SK-N-SH (cell line): Measurements from ENCODE around the gene AATF. TPM values are rescaled to one million over a fixed set of nuclear protein-coding genes. Genes with fewer than 3 reads are reported as not detected.

Experiments used
- CTCF ChIA-PET: fragments of 300-600, 350-600 bp; formaldehyde crosslinking; extraction: SDS; loops from one replicate; lab custom pipeline; 2021; lab: Yijun Ruan, JAX
- POLR2A ChIA-PET: fragments of 350-600 bp; sonication (Branson Sonifier 250); formaldehyde crosslinking; extraction: SDS; loops from one replicate; lab custom pipeline; 2020; ENCODE audit warnings: antibody characterized with exemption, inconsistent platforms; lab: Yijun Ruan, JAX
- DNase-seq: peaks from one replicate; pipeline ENCODE4 v3.0.0; 2012
- H2AFZ ChIP-seq: fragments of 200-600 bp; sonication (generic); 2 replicates; pipeline ENCODE4 v1.8.1; 2016; ENCODE audit warnings: antibody characterized with exemption, mild to moderate bottlenecking, low read depth
- H3F3A ChIP-seq: fragments of 200-600 bp; sonication (generic); replicated peaks from 2 replicates; pipeline ENCODE3; 2016; ENCODE audit warnings: antibody characterized with exemption, mild to moderate bottlenecking; ENCODE audit not compliant: insufficient read depth
- H3K27ac ChIP-seq, 2 experiments: fragments of 200-500 bp in 1 of 2; fragments of 200-600 bp in 1 of 2; sonication (Bioruptor generic) in 1 of 2; sonication (generic), shearing (Covaris generic) in 1 of 2; 2 replicates each; pipeline versions ENCODE4 v1.5.1 to v1.6.1; 2014 to 2016; ENCODE audit warnings: low read depth in 2 of 2, inconsistent platforms in 1 of 2, low read length in 1 of 2, mild to moderate bottlenecking in 1 of 2, mixed read lengths in 1 of 2
- H3K27me3 ChIP-seq: fragments of 200-600 bp; sonication (generic), shearing (Covaris generic); 2 replicates; pipeline ENCODE4 v1.6.1; 2016; ENCODE audit warnings: mixed run types; ENCODE audit not compliant: insufficient read depth
- H3K36me3 ChIP-seq, 2 experiments: fragments of 200-500 bp in 1 of 2; fragments of 200-600 bp in 1 of 2; sonication (Bioruptor generic) in 1 of 2; sonication (generic) in 1 of 2; replicated peaks in 1 of 2; 2 replicates each; pipeline versions ENCODE3 to v1.5.1; 2014 to 2016; ENCODE audit warnings: low read length in 1 of 2, mild to moderate bottlenecking in 1 of 2; ENCODE audit not compliant: insufficient read depth in 2 of 2, control insufficient read depth in 1 of 2
- H3K4me1 ChIP-seq, 2 experiments: fragments of 200-500 bp in 1 of 2; fragments of 200-600 bp in 1 of 2; sonication (Bioruptor generic) in 1 of 2; sonication (generic), shearing (Covaris generic) in 1 of 2; 2 replicates each; pipeline versions ENCODE4 v1.5.1 to v1.6.1; 2014 to 2016; ENCODE audit warnings: low read depth in 1 of 2, low read length in 1 of 2, mixed run types in 1 of 2; ENCODE audit not compliant: insufficient read depth in 2 of 2, control insufficient read depth in 1 of 2
- H3K4me2 ChIP-seq: fragments of 200-600 bp; sonication (generic), shearing (Covaris generic); 2 replicates; pipeline ENCODE4 v1.6.1; 2017; ENCODE audit warnings: mixed run types
- H3K4me3 ChIP-seq, 2 experiments: fragments of 200-500 bp in 1 of 2; fragments of 200-600 bp in 1 of 2; sonication (Bioruptor generic) in 1 of 2; sonication (generic), shearing (Covaris generic) in 1 of 2; 2 replicates each; pipeline versions ENCODE4 v1.5.1 to v1.8.1; 2014 to 2016; ENCODE audit warnings: low read depth in 2 of 2, inconsistent platforms in 1 of 2, low read length in 1 of 2, mild to moderate bottlenecking in 1 of 2, mixed read lengths in 1 of 2, moderate library complexity in 1 of 2
- H3K79me2 ChIP-seq: fragments of 200-600 bp; sonication (generic); 2 replicates; pipeline ENCODE4 v1.8.1; 2017; ENCODE audit warnings: mild to moderate bottlenecking; ENCODE audit not compliant: insufficient read depth
- H3K9ac ChIP-seq: fragments of 200-600 bp; sonication (generic); 2 replicates; pipeline ENCODE4 v1.6.1; 2017; ENCODE audit warnings: mixed run types
- H3K9me2 ChIP-seq: fragments of 200-600 bp; sonication (generic); 2 replicates; pipeline ENCODE4 v1.6.1; 2017; ENCODE audit warnings: mixed run types
- H3K9me3 ChIP-seq: fragments of 200-600 bp; sonication (generic); 2 replicates; pipeline ENCODE4 v1.6.1; 2017; ENCODE audit warnings: mixed run types, mild to moderate bottlenecking, moderate library complexity
- H4K20me1 ChIP-seq: fragments of 200-600 bp; sonication (generic); 2 replicates; pipeline ENCODE4 v1.6.1; 2017; ENCODE audit warnings: mild to moderate bottlenecking, mixed run types; ENCODE audit not compliant: insufficient read depth
- CHD2 ChIP-seq: fragments of 150-350 bp; IDR thresholded peaks from 2 replicates; pipeline ENCODE4 v1.6.1; 2018; ENCODE audit warnings: low read length; ENCODE audit not compliant: partially characterized antibody
- ELF1 ChIP-seq: IDR thresholded peaks from 2 replicates; pipeline ENCODE4 v1.4.0; 2012
- GATA2 ChIP-seq: sonication (generic); formaldehyde crosslinking; IDR thresholded peaks from 2 replicates; pipeline ENCODE4 v1.5.0; 2020; ENCODE audit warnings: mild to moderate bottlenecking, missing genetic modification reagents
- NRF1 ChIP-seq: IDR thresholded peaks from 2 replicates; pipeline ENCODE4 v1.6.1; 2012; ENCODE audit warnings: low read depth, mild to moderate bottlenecking, low read length
- REST ChIP-seq: IDR thresholded peaks from 2 replicates; pipeline ENCODE4 v1.6.1; 2012; ENCODE audit warnings: mild to moderate bottlenecking, low read depth, low read length, moderate library complexity
- RFX5 ChIP-seq: IDR thresholded peaks from 2 replicates; pipeline ENCODE4 v1.6.1; 2012; ENCODE audit warnings: mild to moderate bottlenecking, improper control_type of control experiment, low read length
- RXRA ChIP-seq: IDR thresholded peaks from 2 replicates; pipeline ENCODE4 v1.4.0; 2012; ENCODE audit warnings: low read depth, mild to moderate bottlenecking, borderline replicate concordance
- SMC3 ChIP-seq: IDR thresholded peaks from 2 replicates; pipeline ENCODE4 v1.6.1; 2012; ENCODE audit warnings: low read depth, low read length, improper control_type of control experiment
- TCF12 ChIP-seq: IDR thresholded peaks from 2 replicates; pipeline ENCODE4 v1.4.0; 2012
- TEAD4 ChIP-seq: IDR thresholded peaks from 2 replicates; pipeline ENCODE4 v1.4.0; 2012; ENCODE audit warnings: mild to moderate bottlenecking, borderline replicate concordance; ENCODE audit not compliant: insufficient read depth
- USF1 ChIP-seq: IDR thresholded peaks from 2 replicates; pipeline ENCODE4 v1.4.0; 2012; ENCODE audit warnings: low read depth, borderline replicate concordance
- USF2 ChIP-seq: fragments of 150-350 bp; IDR thresholded peaks from 2 replicates; pipeline ENCODE4 v1.6.1; 2017; ENCODE audit warnings: antibody characterized with exemption, low read length, low read depth, borderline replicate concordance
- YY1 ChIP-seq: IDR thresholded peaks from 2 replicates; pipeline ENCODE4 v1.4.0; 2012; ENCODE audit warnings: low read depth, mild to moderate bottlenecking
- WGBS: methylation state at CpG from one replicate; pipeline ENCODE4 v1.1.6; 2017; ENCODE audit warnings: low lambda C conversion rate; 5-methylcytosine and 5-hydroxymethylcytosine counted together
- polyA plus RNA-seq, 3 experiments: library from polyadenylated mRNA; depleted of rRNA; stranded (reverse); fragments of >200 nt; gene quantifications; 2 replicates each; pipeline ENCODE4 v1.2.3, GENCODE V29; 2012

Gene AATF
- polyA plus RNA-seq, 1 of the 3 experiments (the other 2 are of a cell fraction): 18.8 TPM

- POLR2A ChIA-PET: no interaction called here
- TF ChIP-seq USF2 (no peak), YY1 (no peak), GATA2 (CRISPR knock-in tag) (no peak), ELF1 (no peak), SMC3 (no peak), RFX5 (no peak), CHD2 (no peak), NRF1 (no peak)
- TF ChIP-seq, all 33 proteins: peak for 0
These were observed 40.4 kb downstream of the AATF start for GRCh38 chr17:36989173-36989572.

GRCh38 chr17:36992701-36993100 is 43.9 kb downstream of the AATF start:
- Histone ChIP-seq H3K27ac (peak overlapping the region in 1 of 2 experiments; percentile 76; a peak in 2 of 4 replicates), H3K4me1 (peaks cover 5 to 14% of the 10 kb centered on the region in 2 experiments; a peak in 3 of 4 replicates), H4K20me1 (no peaks in the 10 kb centered on the region), H3K4me3 (no peak overlapping the region), H3K27me3 (no peaks in the 10 kb centered on the region), H3K9me3 (no peaks in the 10 kb centered on the region), H3K9ac (no peak overlapping the region), H2AFZ (no peak overlapping the region), H3K4me2 (no peak overlapping the region), H3F3A (peaks cover 6% of the 10 kb centered on the region), H3K9me2 (no peaks in the 10 kb centered on the region), H3K36me3 (peaks cover 64 to 68% of the 10 kb centered on the region in 2 experiments), H3K79me2 (peaks cover 11% of the 10 kb centered on the region)
- WGBS: 64% methylated on average over 2 of the region's 2 CpGs
- CTCF ChIA-PET: interaction anchor here (1.1 to 2.4 kb wide), 4 partner anchors 49 to 363 kb away, joined by 3 to 7 read pairs (median 6); no protein-coding TSS in a partner anchor
- DNase-seq: no peak
- POLR2A ChIA-PET: no interaction called here
- no peak for TF ChIP-seq ELF1
- TF ChIP-seq CHD2: no peak
- TF ChIP-seq USF2: no peak
- no peak for TF ChIP-seq TEAD4
- TF ChIP-seq REST: no peak
- no peak for TF ChIP-seq RXRA
- TF ChIP-seq TCF12: no peak
- TF ChIP-seq USF1: no peak

More at GRCh38 chr17:36989173-36989572, 40.4 kb downstream of the AATF start:
- no peak overlapping the region for H3K27ac ChIP-seq
- no peaks in the 10 kb centered on the region for H3K27me3 ChIP-seq
- no peaks in the 10 kb centered on the region for H3K9me3 ChIP-seq
- 88% methylated on average over 6 of the region's 6 CpGs for WGBS
- CTCF ChIA-PET: no interaction called here
- no peak overlapping the region for H3K4me2 ChIP-seq
- H3K79me2 ChIP-seq: peaks cover 7% of the 10 kb centered on the region
- H3K9ac ChIP-seq: no peak overlapping the region
- peaks cover 4% of the 10 kb centered on the region for H3F3A ChIP-seq
- peaks cover 52 to 57% of the 10 kb centered on the region in 2 experiments for H3K36me3 ChIP-seq
- no peaks in the 10 kb centered on the region for H4K20me1 ChIP-seq
- no peaks in the 10 kb centered on the region for H3K9me2 ChIP-seq
- no peak overlapping the region for H2AFZ ChIP-seq
- peaks cover 2 to 14% of the 10 kb centered on the region in 2 experiments; a peak in 3 of 4 replicates for H3K4me1 ChIP-seq
- no peak overlapping the region for H3K4me3 ChIP-seq
- DNase-seq: no peak
